GM18505 (cell line): ENCODE results near the gene PTPRJ.

ENCODE experiments used
- ATAC-seq: cut with Tn5 transposase; IDR thresholded peaks from one replicate; pipeline ENCODE4 v1.9.1; 2021; ENCODE audit not compliant: unreplicated experiment
- POLR2A ChIP-seq: IDR thresholded peaks from 4 replicates; pipeline ENCODE4 v1.6.1; 2011; ENCODE audit warnings: borderline replicate concordance; ENCODE audit not compliant: insufficient read depth, insufficient read length; ENCODE audit errors: extremely low read depth

PTPRJ gene

GRCh38 chr11:47980907-47981621, 705 bp downstream of the PTPRJ start:
- ATAC-seq: peak; percentile 53
- TF ChIP-seq POLR2A: no peak

- no peak for ATAC-seq
- TF ChIP-seq POLR2A: no peak
These were observed 1.5 kb downstream of the PTPRJ start for GRCh38 chr11:47981667-47982404.

GRCh38 chr11:47982616-47983015, 2.3 kb downstream of the PTPRJ start:
- TF ChIP-seq POLR2A: no peak
- no peak for ATAC-seq

GRCh38 chr11:47983464-47984397, 3.4 kb downstream of the PTPRJ start:
- TF ChIP-seq POLR2A: no peak
- no peak for ATAC-seq

GRCh38 chr11:47986219-47986618, 5.9 kb downstream of the PTPRJ start:
- TF ChIP-seq POLR2A: no peak
- ATAC-seq: no peak

- no peak for TF ChIP-seq POLR2A
- ATAC-seq: no peak
These were observed 6.4 kb downstream of the PTPRJ start for GRCh38 chr11:47986742-47987141.

- ATAC-seq: no peak
- no peak for TF ChIP-seq POLR2A
These were observed 7.0 kb downstream of the PTPRJ start for GRCh38 chr11:47987310-47987709.

- ATAC-seq: no peak
- TF ChIP-seq POLR2A: no peak
These were observed 7.4 kb downstream of the PTPRJ start for GRCh38 chr11:47987781-47988180.

GRCh38 chr11:47989779-47990178, 9.4 kb downstream of the PTPRJ start:
- ATAC-seq: no peak

GRCh38 chr11:47991266-47991830, 11.0 kb downstream of the PTPRJ start:
- TF ChIP-seq POLR2A: no peak
- ATAC-seq: no peak

More at GRCh38 chr11:47989779-47990178, 9.4 kb downstream of the PTPRJ start:
- TF ChIP-seq POLR2A: no peak

- no peak for ATAC-seq
- no peak for TF ChIP-seq POLR2A
These were observed 11.5 kb downstream of the PTPRJ start for GRCh38 chr11:47991894-47992293.

GRCh38 chr11:47992959-47993820, 12.8 kb downstream of the PTPRJ start:
- no peak for TF ChIP-seq POLR2A
- ATAC-seq: no peak
